Fibroblast of villous mesenchyme (primary cell): Measurements from ENCODE around the gene HAUS3. TPM values are rescaled to one million over a fixed set of nuclear protein-coding genes. Genes with fewer than 3 reads are reported as not detected.
A peak's percentile ranks its signal among the peaks of the same experiment; 100 is the strongest.

Experiments used
- DNase-seq: peaks from one replicate; pipeline ENCODE4 v3.0.0-alpha.2; 2010; ENCODE audit warnings: low read depth
- H3K4me3 ChIP-seq: 2 replicates; pipeline ENCODE4 v1.5.1; 2011; ENCODE audit warnings: low read depth, mild to moderate bottlenecking, low read length
- total RNA-seq: library from RNA; depleted of rRNA; stranded (reverse); fragments of >200 nt; gene quantifications from 2 replicates; pipeline ENCODE4 v1.2.3, GENCODE V29; 2012
- TF ChIP-seq, protein P1 (sequence below): IDR thresholded peaks from 2 replicates; pipeline ENCODE4 v1.5.1; 2012; ENCODE audit warnings: low read depth, mild to moderate bottlenecking, low read length; ENCODE audit not compliant: insufficient read depth

HAUS3 gene
- total RNA-seq, 1 donor, result 9.1 TPM

DNA sequence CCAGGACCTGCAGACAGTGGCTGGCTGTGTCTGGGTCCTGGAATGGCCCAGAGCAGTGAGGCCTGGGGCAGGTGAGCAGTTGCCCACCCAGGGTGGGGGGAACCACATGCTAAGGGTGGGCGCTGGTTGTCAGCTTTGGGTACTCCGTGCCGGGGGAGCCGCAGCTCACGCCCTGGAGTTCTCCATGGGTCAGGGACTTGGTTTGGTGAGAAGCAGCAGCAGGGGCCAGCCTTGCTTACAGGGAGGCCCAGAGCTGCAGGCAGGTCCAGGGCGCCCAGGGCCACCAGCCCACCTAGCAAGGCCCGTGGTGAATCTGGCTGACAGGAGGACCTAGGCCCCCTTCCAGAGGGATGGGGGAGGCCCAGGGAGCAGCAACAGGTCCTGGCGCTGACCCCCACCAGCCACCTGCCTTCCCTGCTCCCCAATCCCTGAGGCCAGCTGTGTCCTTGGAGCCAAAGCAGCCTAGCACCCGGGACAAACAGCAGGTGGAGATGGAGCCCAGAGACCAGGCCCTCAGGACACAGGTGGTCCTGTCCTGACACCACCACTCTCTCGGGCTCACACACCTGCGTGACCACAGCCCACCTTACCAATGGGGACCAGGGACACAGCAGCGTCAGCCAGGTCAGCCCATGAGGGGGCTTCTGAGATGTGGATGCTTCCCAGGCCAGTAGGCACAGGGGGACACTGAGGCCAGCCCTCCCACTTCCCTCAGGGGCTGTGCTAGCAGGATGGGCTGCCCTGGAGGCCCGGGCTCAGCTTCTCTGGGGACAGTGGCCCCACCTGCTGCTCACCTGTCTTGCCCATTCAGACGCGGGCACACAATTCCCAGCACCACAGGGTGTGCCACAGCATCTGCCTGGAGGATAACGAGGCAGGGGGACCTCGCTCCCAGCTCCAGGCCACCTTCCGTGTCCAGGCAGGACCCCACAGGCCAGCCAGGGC lies 16.4 kb upstream of the HAUS3 start:
- no peak overlapping the region for H3K4me3 ChIP-seq
- TF ChIP-seq, protein P1, sequence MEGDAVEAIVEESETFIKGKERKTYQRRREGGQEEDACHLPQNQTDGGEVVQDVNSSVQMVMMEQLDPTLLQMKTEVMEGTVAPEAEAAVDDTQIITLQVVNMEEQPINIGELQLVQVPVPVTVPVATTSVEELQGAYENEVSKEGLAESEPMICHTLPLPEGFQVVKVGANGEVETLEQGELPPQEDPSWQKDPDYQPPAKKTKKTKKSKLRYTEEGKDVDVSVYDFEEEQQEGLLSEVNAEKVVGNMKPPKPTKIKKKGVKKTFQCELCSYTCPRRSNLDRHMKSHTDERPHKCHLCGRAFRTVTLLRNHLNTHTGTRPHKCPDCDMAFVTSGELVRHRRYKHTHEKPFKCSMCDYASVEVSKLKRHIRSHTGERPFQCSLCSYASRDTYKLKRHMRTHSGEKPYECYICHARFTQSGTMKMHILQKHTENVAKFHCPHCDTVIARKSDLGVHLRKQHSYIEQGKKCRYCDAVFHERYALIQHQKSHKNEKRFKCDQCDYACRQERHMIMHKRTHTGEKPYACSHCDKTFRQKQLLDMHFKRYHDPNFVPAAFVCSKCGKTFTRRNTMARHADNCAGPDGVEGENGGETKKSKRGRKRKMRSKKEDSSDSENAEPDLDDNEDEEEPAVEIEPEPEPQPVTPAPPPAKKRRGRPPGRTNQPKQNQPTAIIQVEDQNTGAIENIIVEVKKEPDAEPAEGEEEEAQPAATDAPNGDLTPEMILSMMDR, result no peak
- DNase-seq, result no peak

DNA sequence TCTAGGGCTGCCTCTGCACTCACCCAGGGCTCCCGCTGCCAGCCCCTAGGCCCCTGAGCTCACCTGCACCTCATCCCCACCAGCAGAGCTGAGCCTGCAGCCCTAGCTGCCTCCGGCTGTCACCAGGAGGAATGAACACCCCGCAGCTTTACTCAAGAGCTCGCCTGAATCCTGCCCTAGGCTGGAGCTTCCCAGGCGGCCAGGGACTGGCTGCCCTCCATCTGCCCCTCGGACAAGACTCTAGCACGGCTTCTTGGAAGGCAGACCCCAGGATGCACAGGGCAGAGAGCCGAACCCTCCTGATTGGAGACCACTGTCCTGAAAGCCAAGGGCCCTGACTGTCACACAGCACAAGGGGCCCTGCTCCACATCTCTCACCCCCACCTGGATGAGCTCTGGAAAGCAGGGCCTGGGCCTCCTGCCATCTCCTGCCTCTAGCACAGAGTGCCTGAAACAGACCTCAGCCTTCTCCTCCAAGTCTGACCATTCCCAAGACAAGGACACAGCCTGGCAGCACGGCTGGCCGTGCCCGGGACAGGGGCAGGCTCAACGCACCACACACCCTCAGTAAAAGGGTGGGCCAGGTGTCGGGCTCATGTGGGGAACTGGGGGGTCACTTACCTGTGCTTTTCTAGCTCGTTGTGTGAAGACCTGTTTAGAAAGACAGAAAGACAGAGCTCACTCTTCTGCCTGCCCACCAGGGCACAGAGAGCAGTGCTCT lies 15.6 kb upstream of the HAUS3 start:
- H3K4me3 ChIP-seq, result no peak overlapping the region
- DNase-seq, result no peak
- TF ChIP-seq, protein P1, result no peak

DNA sequence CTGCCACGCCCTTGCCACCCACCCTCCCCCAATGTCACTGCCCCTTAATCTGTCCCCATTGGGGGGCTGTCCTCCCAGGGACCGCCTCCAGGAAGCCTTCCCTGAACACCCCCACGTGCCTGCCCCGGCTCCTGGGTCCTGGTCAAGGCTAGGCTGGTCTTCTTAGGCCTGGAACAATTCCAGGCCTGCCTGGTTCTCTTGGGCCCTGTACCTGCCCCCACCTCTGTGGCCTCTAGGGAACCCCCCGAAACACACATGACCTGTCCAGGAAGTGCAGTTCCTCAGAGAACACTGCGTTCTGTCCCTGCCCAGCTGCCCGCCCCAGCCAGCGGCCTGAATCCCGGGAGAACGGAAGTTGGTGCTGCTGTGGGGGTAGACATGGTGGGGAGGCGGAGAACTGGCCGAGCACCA lies 14.9 kb upstream of the HAUS3 start:
- H3K4me3 ChIP-seq, result no peak overlapping the region
- no peak for DNase-seq
- TF ChIP-seq, protein P1, result no peak

DNA sequence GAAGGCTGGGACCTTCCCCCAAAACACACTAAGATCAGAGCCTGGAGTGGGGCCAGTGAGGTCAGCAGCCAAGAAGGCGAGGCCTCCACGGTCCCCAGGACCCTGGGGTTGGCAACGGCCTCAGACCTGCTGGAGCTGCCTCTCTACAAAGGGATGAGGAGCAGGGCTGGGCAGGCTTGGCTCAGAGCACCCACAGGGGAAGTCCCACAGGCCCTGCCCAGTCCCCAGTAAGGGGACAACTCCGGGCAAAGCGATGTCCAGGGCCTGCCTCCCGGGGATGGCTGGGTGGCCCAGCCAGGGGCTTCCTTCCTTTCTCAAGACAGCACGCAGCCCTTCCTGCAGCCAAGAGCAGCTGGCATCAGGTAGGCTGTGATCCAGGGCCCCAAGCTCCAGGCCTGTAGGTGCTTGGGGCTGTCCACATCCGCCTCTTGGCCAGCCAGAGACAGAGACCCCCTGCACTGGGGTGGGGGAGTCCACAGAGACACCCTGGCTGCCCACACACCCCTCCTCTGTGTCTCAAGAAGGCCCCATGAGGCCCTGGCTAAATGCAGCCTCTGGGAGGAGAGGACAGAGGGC lies 14.3 kb upstream of the HAUS3 start:
- no peak for DNase-seq
- TF ChIP-seq, protein P1, result no peak
- no peak overlapping the region for H3K4me3 ChIP-seq

DNA sequence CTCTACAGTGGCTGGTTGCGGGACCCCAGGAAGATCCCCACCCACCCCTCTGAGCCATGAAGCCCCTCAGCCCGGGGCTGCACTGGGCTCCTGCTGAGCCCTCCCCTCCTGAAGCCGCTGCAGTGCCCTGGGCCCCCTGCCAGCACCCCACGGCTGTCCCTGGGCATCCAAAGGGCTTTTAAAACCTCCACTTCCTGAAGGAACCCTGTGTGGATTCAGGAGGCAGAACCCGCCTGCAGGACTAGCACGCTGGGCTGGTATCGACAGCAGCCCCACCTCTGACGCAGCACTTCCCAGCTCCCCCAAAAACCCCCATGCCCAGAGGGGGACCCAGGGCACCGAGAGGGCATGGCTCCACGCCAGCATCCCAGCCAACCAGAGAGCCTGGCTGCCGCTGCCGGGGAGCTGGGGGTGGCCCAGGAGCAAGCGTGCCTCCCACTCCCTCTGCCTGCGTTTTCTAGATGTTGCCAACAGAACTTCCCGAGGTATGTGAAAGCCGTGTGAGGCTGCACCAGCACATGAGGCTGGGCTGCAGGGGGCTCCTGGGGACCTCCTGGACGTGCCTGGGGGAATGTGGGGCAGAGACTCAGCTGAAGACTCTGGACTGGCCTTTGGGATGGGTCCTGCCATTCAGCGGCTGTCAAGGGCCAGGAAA lies 13.7 kb upstream of the HAUS3 start:
- TF ChIP-seq, protein P1, result no peak
- no peak overlapping the region for H3K4me3 ChIP-seq
- peak; percentile 30 for DNase-seq
